T-helper 1 cell treated with Interleukin-12 subunit alpha and Interleukin-12 subunit beta and Interleukin-4 antibody, amounts not matched to agents 30 μg/mL and 1 μg/mL, for 36 hours (primary cell): Measurements from ENCODE around the gene XRCC1.
A peak's percentile ranks its signal among the peaks of the same experiment; 100 is the strongest.

ENCODE experiments used
- H3K27ac Mint-ChIP-seq: one replicate; pipeline ENCODE4 v1.8.0; 2021; ENCODE audit warnings: mild to moderate bottlenecking, mixed read lengths
- H3K27me3 Mint-ChIP-seq: one replicate; pipeline ENCODE4 v1.8.0; 2021; ENCODE audit warnings: low read depth, mixed read lengths
- H3K36me3 Mint-ChIP-seq: one replicate; pipeline ENCODE4 v1.8.0; 2021; ENCODE audit warnings: low read depth, mixed read lengths
- H3K4me1 Mint-ChIP-seq: one replicate; pipeline ENCODE4 v1.8.0; 2021; ENCODE audit warnings: low read depth, mixed read lengths
- H3K4me3 Mint-ChIP-seq: one replicate; pipeline ENCODE4 v1.8.0; 2021; ENCODE audit warnings: mild to moderate bottlenecking, moderate library complexity, mixed read lengths
- H3K9me3 Mint-ChIP-seq: one replicate; pipeline ENCODE4 v1.8.0; 2021; ENCODE audit warnings: mixed read lengths

The XRCC1 gene

DNA sequence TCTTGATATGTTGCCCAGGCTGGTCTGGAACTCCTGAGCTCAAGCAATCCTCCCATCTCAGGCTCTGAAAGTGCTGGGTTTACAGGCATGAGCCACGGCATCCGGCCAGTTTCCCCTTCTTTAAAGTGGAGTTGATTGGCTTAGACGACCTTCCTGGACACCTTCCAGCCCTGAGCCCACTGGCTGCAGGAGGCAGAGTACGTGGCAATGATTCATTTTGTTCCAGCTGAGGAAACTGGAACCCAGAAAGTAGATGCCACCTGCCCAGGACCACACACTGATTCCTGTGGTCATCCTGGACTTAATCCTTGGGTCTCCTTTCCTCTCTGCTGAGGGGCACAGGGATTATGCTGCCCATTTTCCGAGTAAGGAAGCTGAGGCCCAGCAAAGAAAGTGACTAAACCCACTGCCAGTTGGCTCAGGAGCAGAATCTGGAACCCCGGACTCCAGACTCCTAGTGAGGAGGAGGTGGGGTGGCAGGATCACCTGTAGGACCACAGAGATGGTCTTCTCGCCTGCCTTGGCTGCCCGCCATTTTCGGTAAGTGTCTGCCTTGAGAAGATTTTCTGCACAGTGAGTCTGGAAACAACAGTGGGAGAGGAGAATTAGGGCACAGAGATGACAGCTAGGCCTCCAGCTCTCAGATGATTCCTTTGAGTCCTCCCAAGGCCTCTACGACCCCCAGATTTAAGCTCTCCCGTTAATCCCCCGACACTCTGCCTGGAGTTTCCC lies 737 bp downstream of the XRCC1 start:
- H3K27me3 Mint-ChIP-seq: peaks cover 6% of the 10 kb centered on the region
- H3K4me3 Mint-ChIP-seq: peak overlapping the region; percentile 95
- no peaks in the 10 kb centered on the region for H3K9me3 Mint-ChIP-seq
- peaks cover 2% of the 10 kb centered on the region for H3K36me3 Mint-ChIP-seq
- peak overlapping the region; percentile 95 for H3K27ac Mint-ChIP-seq
- peaks cover 33% of the 10 kb centered on the region for H3K4me1 Mint-ChIP-seq

DNA sequence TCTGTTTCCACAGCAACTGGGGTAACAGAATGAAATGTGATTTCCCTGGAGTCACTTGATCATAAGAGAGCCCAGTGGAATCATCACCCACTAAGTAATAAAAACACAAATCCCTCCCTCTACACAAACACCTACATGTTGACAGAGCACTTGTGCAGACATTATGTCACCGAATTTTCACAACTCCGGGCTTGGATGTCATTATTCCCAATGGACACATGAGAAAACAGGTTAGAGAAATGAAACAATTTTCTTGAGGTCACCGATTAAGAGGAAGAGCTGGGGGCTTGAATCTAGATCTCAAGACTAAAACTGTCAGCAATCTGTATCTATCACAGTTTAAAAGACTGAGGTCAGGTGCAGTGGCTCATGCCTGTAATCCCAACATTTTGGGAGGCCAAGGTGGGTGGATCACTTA lies 3.1 kb downstream of the XRCC1 start:
- H3K27me3 Mint-ChIP-seq: no peaks in the 10 kb centered on the region
- H3K4me1 Mint-ChIP-seq: peaks cover 25% of the 10 kb centered on the region
- no peaks in the 10 kb centered on the region for H3K9me3 Mint-ChIP-seq
- peaks cover 1% of the 10 kb centered on the region for H3K36me3 Mint-ChIP-seq
- H3K27ac Mint-ChIP-seq: no peak overlapping the region
- H3K4me3 Mint-ChIP-seq: no peak overlapping the region

DNA sequence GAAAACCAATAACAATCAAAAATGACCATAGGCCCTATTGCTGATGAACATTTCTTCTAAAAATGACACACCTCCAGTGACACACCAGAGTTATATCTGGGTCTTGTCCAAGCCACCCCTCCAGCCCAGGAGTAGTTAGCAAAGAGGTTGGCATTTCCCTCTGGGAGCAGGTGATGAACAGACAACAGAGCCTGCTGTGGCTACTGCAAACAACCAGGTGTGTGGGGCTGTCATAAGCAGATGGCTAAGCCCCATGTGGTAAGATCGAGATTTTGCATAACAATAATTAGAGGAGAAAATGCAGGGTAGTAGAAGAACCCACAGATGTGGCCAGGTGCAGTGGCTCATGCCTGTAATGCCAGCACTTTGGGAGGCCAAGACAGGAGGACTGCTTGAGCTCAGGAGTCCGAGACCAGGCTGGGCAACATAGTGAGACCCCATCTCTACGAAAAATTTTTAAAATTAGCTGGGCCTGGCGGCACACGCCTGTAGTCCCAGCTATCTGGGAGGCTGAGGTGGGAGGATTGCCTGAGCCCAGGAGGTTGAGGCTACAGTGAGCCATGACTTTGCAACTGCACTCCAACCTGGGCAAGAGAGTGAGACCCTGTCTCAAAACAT lies 5.0 kb downstream of the XRCC1 start:
- H3K4me3 Mint-ChIP-seq: no peak overlapping the region
- peaks cover 15% of the 10 kb centered on the region for H3K4me1 Mint-ChIP-seq
- H3K27me3 Mint-ChIP-seq: no peaks in the 10 kb centered on the region

DNA sequence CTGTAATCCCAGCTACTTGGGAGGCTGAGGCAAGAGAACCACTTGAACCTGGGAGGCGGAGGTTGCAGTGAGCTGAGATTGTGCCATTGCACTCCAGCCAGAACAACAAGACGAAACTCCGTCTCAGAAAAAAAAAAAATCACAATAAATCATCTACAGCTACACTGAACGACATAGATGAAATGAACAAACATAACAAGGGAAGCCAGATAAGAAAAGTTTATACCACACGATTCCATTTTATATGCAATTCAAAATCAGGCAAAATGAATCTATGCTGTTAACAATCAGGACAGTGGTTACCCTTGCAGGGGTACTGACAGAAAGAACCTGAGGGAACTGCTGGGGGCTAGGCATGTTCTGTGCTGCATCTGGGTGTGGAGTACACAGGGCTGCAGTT lies 5.7 kb downstream of the XRCC1 start:
- Mint-ChIP-seq H3K27ac (no peak overlapping the region), H3K27me3 (no peaks in the 10 kb centered on the region), H3K4me1 (peaks cover 8% of the 10 kb centered on the region), H3K9me3 (no peaks in the 10 kb centered on the region), H3K36me3 (peaks cover 3% of the 10 kb centered on the region), H3K4me3 (no peak overlapping the region)

More for the DNA sequence above, 5.0 kb downstream of the XRCC1 start:
- Mint-ChIP-seq H3K36me3 (peaks cover 3% of the 10 kb centered on the region), H3K27ac (no peak overlapping the region), H3K9me3 (no peaks in the 10 kb centered on the region)

DNA sequence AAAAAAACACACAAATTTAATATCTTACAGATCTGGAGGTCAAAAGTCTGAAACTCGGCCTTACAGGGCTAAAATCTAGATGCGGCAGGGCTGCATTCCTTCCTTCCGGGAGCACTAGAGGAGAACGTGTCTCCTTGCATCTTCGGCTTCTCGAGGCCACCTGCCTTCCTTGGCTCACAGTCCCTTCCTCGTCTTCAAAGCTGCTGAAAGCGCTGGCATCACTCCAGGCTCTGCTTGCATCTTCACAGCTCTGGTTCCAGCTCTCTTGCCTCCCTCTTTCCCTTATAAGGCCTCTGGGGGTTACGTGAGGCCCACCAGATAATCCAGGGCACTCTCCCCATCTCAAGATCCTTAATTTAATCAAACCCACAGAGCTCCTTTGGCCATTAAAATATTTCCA lies 10.5 kb downstream of the XRCC1 start:
- Mint-ChIP-seq H3K36me3 (peaks cover 24% of the 10 kb centered on the region), H3K4me1 (peaks cover 29% of the 10 kb centered on the region), H3K4me3 (no peak overlapping the region), H3K9me3 (no peaks in the 10 kb centered on the region), H3K27ac (no peak overlapping the region), H3K27me3 (no peaks in the 10 kb centered on the region)

DNA sequence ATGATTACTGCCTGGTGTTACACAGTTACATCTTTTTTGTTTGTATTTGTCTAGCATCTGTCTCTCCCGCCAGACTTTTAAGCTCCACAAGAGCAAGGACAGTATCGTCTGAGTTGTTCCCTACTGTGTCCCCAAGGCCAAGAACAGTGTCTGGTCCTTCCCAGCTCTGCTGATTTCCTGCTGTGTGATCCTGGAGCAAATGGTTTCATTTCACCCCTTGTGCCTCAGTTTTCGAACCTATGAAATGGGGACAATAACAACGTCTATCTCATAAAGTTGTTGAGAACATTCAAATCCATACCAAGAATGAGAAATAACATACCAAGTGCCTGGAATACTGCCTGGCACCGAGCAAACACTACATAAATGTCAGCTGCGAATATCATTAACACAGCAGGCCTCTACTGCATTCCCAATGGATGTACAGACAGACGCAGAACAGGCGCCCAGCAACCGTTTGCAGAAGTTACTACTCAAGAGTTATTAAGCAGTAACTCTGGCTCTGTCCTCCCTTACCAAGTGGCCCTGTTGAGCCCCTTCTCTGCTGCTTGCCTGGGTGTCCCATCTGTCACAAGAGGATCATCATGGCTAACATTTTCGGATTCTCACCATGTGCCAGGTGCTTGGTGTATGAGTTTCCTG lies 11.4 kb downstream of the XRCC1 start:
- Mint-ChIP-seq H3K27me3 (no peaks in the 10 kb centered on the region), H3K27ac (peak overlapping the region; percentile 80), H3K4me1 (peaks cover 28% of the 10 kb centered on the region), H3K9me3 (no peaks in the 10 kb centered on the region), H3K36me3 (peaks cover 24% of the 10 kb centered on the region), H3K4me3 (no peak overlapping the region)

DNA sequence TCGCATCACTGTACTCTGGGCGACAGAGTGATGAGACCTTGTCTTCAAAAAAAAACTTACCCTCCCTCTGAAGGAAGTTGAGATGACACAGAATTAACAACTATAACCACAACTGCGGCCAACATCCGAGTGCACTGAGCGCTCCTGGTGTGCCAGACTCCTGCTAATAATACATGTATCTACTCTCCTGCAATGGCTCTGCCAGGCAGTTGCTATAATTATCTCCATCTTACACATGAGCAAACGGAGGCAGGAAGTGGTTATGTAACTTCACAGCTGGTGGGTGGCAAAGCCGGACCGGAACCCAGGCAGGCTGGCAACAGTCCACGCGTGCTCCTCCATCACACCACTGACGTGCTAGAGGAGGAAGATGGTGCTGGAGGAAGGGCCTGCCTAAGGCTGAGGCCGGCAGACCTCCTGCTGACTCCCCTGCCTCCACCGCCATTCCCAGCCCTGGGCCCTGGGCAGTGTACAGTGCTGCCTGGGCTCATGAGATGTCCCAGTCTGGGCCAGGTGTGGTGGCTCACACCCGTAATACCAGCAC lies 12.6 kb downstream of the XRCC1 start:
- Mint-ChIP-seq H3K27ac (peak overlapping the region; percentile 80), H3K4me1 (peaks cover 28% of the 10 kb centered on the region), H3K27me3 (no peaks in the 10 kb centered on the region), H3K4me3 (peak overlapping the region; percentile 14), H3K9me3 (no peaks in the 10 kb centered on the region), H3K36me3 (peaks cover 24% of the 10 kb centered on the region)

DNA sequence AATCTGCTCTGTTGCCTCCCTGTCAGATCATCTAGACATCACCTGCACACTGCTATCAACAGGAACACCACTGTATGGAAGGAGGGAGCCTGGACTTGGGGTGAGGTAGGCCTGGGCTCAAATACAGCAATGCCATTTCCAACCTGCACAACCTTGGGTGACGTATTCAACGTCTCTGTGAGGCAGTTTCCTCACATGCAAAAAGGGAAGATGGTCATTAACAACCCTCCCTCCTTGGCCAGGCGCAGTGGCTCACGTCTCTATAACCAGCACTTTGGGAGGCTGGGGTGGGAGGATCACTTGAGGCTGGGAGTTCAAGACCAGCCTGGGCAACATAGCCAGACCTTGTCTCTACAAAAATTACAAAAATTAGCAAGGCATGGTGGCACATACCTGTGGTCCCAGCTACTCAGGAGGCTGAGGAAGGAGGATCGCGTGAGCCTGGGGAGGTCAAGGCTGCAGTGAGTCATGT lies 13.1 kb downstream of the XRCC1 start:
- H3K27ac Mint-ChIP-seq: peak overlapping the region; percentile 80
- no peaks in the 10 kb centered on the region for H3K27me3 Mint-ChIP-seq
- H3K4me3 Mint-ChIP-seq: peak overlapping the region; percentile 14
- no peaks in the 10 kb centered on the region for H3K9me3 Mint-ChIP-seq
- peaks cover 28% of the 10 kb centered on the region for H3K4me1 Mint-ChIP-seq
- peaks cover 27% of the 10 kb centered on the region for H3K36me3 Mint-ChIP-seq

DNA sequence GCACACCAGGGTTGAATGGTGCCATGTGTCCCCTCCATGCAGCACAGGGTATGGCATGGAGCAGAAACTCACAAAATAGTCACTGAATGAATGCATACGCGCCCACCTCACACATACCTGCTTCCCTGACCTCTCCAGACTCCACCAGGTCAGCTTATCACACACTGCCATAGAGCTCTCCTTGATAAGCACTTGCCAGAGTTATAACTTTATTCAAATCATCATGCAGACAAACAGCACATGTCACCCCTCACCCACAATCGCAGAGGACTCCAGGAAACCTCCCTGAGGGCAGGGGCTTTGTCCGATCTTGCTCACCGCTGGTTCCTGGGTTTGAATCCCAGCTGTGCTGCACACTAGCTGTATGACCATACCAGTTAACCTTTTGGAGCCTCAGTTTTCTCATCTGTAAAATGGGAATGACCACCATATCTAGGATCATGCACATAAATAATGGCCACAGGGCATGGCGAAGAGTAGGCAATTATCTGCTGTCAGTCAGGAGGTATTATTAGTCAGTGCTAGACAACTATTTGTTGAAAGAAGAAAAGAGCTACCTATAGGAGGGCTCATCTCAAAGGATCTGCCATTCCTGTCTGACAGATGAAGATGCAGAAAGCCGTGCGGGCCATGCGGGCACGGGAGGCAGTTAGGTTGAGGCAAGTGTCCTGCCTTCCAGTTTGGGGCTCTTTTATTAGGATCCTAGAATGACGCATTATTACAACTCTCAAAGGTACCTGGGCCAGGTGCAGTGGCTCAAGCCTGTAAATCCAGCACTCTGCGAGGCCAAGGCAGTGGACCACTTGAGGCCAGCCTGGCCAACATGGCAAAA lies 14.0 kb downstream of the XRCC1 start:
- H3K27me3 Mint-ChIP-seq: no peaks in the 10 kb centered on the region
- H3K4me1 Mint-ChIP-seq: peaks cover 28% of the 10 kb centered on the region
- no peaks in the 10 kb centered on the region for H3K9me3 Mint-ChIP-seq
- no peak overlapping the region for H3K4me3 Mint-ChIP-seq
- peak overlapping the region; percentile 80 for H3K27ac Mint-ChIP-seq
- peaks cover 25% of the 10 kb centered on the region for H3K36me3 Mint-ChIP-seq

DNA sequence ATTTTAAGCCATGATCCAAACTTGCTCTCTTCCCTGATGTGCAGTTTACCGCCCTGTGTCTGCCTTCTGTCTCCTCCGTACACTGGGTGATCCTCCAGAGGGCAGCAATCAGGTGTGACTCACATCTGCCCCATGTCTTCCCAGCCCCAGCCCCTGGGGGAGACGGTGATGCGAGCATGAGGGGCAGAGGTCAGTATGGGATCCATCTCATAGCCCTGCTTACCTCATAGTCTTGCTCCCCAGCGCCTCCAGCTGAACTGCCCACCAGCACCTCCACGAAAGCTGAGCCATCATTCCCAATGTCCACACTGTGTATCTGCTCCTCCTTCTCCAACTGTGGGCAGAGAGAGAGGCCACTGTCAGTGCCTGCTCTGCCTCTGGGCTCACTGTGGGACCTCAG lies 14.6 kb downstream of the XRCC1 start:
- Mint-ChIP-seq H3K36me3 (peaks cover 25% of the 10 kb centered on the region), H3K27ac (no peak overlapping the region), H3K4me3 (no peak overlapping the region), H3K27me3 (no peaks in the 10 kb centered on the region), H3K9me3 (no peaks in the 10 kb centered on the region), H3K4me1 (peaks cover 28% of the 10 kb centered on the region)

DNA sequence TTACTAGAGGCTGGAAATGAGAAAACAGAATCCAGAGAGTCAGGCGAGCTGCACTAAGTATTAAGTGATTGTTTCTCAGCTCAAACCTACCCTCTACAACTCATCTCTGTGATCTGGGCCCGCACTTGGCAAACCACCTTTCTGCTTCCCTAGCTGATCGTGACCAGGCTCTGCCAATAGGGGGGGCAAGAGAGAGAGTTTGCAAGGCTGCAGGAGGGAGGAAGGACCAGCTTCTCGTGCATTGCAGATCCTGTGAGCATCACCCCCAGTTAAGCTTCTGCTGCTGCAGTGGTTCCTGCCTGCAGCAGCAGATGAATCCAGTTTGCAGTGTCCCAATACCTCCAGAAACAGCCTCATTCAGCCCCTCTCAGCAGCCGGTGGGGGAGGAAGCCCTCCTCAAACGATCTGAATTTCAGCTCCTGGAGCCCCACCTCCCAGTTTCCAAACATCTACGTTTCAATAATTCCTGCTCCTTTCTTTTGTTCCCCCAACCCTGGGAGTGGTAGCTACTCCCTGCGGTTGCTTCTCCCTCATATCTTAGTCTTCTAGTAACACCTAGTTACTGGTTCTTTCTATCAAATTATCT lies 20.0 kb downstream of the XRCC1 start:
- Mint-ChIP-seq H3K27me3 (no peaks in the 10 kb centered on the region), H3K36me3 (peaks cover 20% of the 10 kb centered on the region), H3K4me3 (no peak overlapping the region), H3K9me3 (no peaks in the 10 kb centered on the region), H3K4me1 (peaks cover 6% of the 10 kb centered on the region), H3K27ac (peak overlapping the region; percentile 49)

DNA sequence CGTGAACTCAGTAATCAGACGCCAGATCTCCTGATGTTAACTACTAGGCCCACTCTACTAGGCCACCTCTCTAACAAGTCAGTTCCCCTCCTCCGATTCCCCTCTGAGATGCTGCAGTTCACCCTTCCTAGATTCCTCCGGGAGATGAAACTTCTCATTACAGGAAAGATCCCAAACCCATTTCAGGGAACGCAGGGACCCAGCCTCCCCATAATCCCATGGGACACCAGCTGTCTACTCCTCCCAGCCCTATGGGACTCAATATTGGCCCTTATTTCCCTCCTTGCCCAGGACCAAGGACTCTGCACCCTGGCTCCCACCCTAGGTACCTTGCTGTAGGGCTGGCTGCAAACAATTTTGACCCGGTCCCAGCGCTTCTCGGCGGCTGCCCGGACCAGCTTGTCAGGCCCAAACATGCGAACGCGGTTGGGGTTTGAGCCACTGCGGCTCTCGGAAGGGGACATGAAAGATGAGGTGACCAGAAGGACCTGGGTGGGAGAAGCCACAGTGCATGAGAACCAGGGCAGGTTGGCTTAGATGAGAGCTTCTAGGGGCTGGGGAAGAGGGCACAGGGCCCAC lies 20.9 kb downstream of the XRCC1 start:
- H3K4me3 Mint-ChIP-seq: no peak overlapping the region
- H3K27ac Mint-ChIP-seq: no peak overlapping the region
- H3K4me1 Mint-ChIP-seq: peaks cover 6% of the 10 kb centered on the region
- no peaks in the 10 kb centered on the region for H3K9me3 Mint-ChIP-seq
- H3K27me3 Mint-ChIP-seq: no peaks in the 10 kb centered on the region
- H3K36me3 Mint-ChIP-seq: peaks cover 20% of the 10 kb centered on the region

DNA sequence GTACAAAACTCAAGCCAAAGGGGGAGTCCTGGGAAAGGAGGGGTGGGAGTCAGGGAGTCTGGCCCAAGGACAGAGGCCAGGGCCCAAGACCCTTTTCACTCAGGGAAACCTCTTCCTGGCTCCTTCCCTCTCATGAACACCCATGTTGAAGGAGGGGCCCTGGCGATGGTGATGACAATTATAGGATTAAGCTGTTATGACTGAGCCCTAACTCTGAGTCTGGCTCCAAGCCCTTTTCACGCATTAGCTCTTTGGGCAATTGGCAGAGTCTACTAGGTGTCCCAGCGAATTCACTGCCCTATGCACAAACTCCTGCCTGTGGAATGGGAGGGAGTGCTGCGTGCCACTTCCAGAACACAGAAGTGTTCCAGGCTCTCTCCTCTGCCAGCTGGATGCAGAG lies 21.7 kb downstream of the XRCC1 start:
- no peak overlapping the region for H3K27ac Mint-ChIP-seq
- H3K27me3 Mint-ChIP-seq: no peaks in the 10 kb centered on the region
- H3K4me3 Mint-ChIP-seq: no peak overlapping the region
- peaks cover 20% of the 10 kb centered on the region for H3K36me3 Mint-ChIP-seq
- peaks cover 6% of the 10 kb centered on the region for H3K4me1 Mint-ChIP-seq
- no peaks in the 10 kb centered on the region for H3K9me3 Mint-ChIP-seq
